ENCODE results near the gene ANGPT4.

The ANGPT4 gene

DNA sequence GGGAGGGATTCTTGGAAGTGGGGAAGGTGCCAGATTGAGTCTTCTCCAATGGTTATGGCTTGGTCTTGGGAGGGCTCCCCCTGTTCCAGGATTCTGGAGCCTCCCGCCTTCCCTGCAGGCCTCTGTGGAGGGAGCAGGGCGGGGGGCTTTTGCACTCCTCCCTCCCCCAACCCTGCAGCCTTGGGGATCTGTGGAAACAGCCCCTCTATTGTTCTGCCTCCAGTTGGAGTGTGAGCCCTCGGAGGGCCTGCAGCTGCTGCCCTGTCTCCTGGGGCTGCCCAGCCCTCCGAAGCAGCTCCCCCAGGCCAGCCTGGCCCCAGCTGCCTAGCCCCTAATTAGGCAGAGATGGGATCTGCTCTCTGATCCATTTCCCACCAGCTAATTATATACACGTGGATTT, 67.9 kb downstream of the ANGPT4 start:
- no peak overlapping the region for H3K27ac ChIP-seq (ENCODE audit: low read length)
- no peak overlapping the region for H3K4me2 ChIP-seq (ENCODE audit: low read length)
- no peak overlapping the region for H2AFZ ChIP-seq (ENCODE audit: low read depth, low read length)
- H3K27me3 ChIP-seq (ENCODE audit: low read depth, low read length) = no peaks in the 10 kb centered on the region
- no peak overlapping the region for H3K4me3 ChIP-seq (ENCODE audit: low read length)
- TF ChIP-seq EZH2phosphoT487 (IDR thresholded peaks at IDR 0.05; ENCODE audit: low read depth) (no peak), CTCF (IDR thresholded peaks at IDR 0.05; ENCODE audit: low read depth, low read length) (no peak)
- H3K9me3 ChIP-seq (ENCODE audit: insufficient read depth, low read length) = no peaks in the 10 kb centered on the region
- no peaks in the 10 kb centered on the region for H3K4me1 ChIP-seq (ENCODE audit: low read length)
- no peaks in the 10 kb centered on the region for H3K79me2 ChIP-seq (ENCODE audit: low read length)
- 0 out of 2 replicates have a peak, but pooled peaks cover 6% of the 10 kb centered on the region for H4K20me1 ChIP-seq (ENCODE audit: insufficient read depth, low read length)
- H3K9ac ChIP-seq (ENCODE audit: low read length) = no peak overlapping the region
- H3K36me3 ChIP-seq (replicated peaks; ENCODE audit: low read depth, low read length) = peaks cover 4% of the 10 kb centered on the region

GRCh38 chr20:846894-847278, 69.2 kb downstream of the ANGPT4 start:
- Histone ChIP-seq H3K27me3 (ENCODE audit: low read depth, low read length) (no peaks in the 10 kb centered on the region), H3K9ac (ENCODE audit: low read length) (no peak overlapping the region), H3K36me3 (replicated peaks; ENCODE audit: low read depth, low read length) (peaks cover 4% of the 10 kb centered on the region), H3K79me2 (ENCODE audit: low read length) (no peaks in the 10 kb centered on the region), H2AFZ (ENCODE audit: low read depth, low read length) (no peak overlapping the region), H3K27ac (ENCODE audit: low read length) (no peak overlapping the region), H3K9me3 (ENCODE audit: insufficient read depth, low read length) (no peaks in the 10 kb centered on the region), H3K4me1 (ENCODE audit: low read length) (no peaks in the 10 kb centered on the region), H4K20me1 (ENCODE audit: insufficient read depth, low read length) (0 out of 2 replicates have a peak, but pooled peaks cover 9% of the 10 kb centered on the region), H3K4me3 (ENCODE audit: low read length) (no peak overlapping the region), H3K4me2 (ENCODE audit: low read length) (no peak overlapping the region)
- TF ChIP-seq CTCF (IDR thresholded peaks at IDR 0.05; ENCODE audit: low read depth, low read length) (no peak), EZH2phosphoT487 (IDR thresholded peaks at IDR 0.05; ENCODE audit: low read depth) (no peak)

- H3K4me2 ChIP-seq (ENCODE audit: low read length) = no peak overlapping the region
- no peak overlapping the region for H3K27ac ChIP-seq (ENCODE audit: low read length)
- 0 out of 2 replicates have a peak, but pooled peaks cover 9% of the 10 kb centered on the region for H4K20me1 ChIP-seq (ENCODE audit: insufficient read depth, low read length)
- no peak overlapping the region for H2AFZ ChIP-seq (ENCODE audit: low read depth, low read length)
- no peak overlapping the region for H3K4me3 ChIP-seq (ENCODE audit: low read length)
- H3K9ac ChIP-seq (ENCODE audit: low read length) = no peak overlapping the region
- H3K79me2 ChIP-seq (ENCODE audit: low read length) = no peaks in the 10 kb centered on the region
- H3K27me3 ChIP-seq (ENCODE audit: low read depth, low read length) = no peaks in the 10 kb centered on the region
- no peaks in the 10 kb centered on the region for H3K4me1 ChIP-seq (ENCODE audit: low read length)
- no peak for TF ChIP-seq CTCF (IDR thresholded peaks at IDR 0.05; ENCODE audit: low read depth, low read length)
- no peak for TF ChIP-seq EZH2phosphoT487 (IDR thresholded peaks at IDR 0.05; ENCODE audit: low read depth)
- H3K9me3 ChIP-seq (ENCODE audit: insufficient read depth, low read length) = no peaks in the 10 kb centered on the region
- H3K36me3 ChIP-seq (replicated peaks; ENCODE audit: low read depth, low read length) = peaks cover 4% of the 10 kb centered on the region
Measured at GRCh38 chr20:845941-846893, 69.9 kb downstream of the ANGPT4 start.

- H3K27ac ChIP-seq (ENCODE audit: low read length) = no peak overlapping the region
- no peaks in the 10 kb centered on the region for H3K4me1 ChIP-seq (ENCODE audit: low read length)
- TF ChIP-seq CTCF (IDR thresholded peaks at IDR 0.05; ENCODE audit: low read depth, low read length) (no peak), EZH2phosphoT487 (IDR thresholded peaks at IDR 0.05; ENCODE audit: low read depth) (no peak)
Measured at GRCh38 chr20:845226-845868, 70.8 kb downstream of the ANGPT4 start.

More at GRCh38 chr20:845226-845868, 70.8 kb downstream of the ANGPT4 start:
- Histone ChIP-seq H3K27me3 (ENCODE audit: low read depth, low read length) (no peaks in the 10 kb centered on the region), H3K4me2 (ENCODE audit: low read length) (no peak overlapping the region), H3K9me3 (ENCODE audit: insufficient read depth, low read length) (no peaks in the 10 kb centered on the region), H3K79me2 (ENCODE audit: low read length) (no peaks in the 10 kb centered on the region), H3K36me3 (replicated peaks; ENCODE audit: low read depth, low read length) (peaks cover 4% of the 10 kb centered on the region), H3K4me3 (ENCODE audit: low read length) (no peak overlapping the region), H4K20me1 (ENCODE audit: insufficient read depth, low read length) (0 out of 2 replicates have a peak, but pooled peaks cover 13% of the 10 kb centered on the region), H2AFZ (ENCODE audit: low read depth, low read length) (no peak overlapping the region), H3K9ac (ENCODE audit: low read length) (no peak overlapping the region)
